Measurements from ENCODE around the gene DPP8.
"Not testable (repeated sequence)": the region's sequence is repeated elsewhere in the genome, so short reads cannot be mapped to it uniquely, and the experiment has no call there.

The DPP8 gene

GRCh38 chr15:65401611-65402240 is 115.8 kb downstream of the DPP8 start:
- in situ Hi-C loops (cut with HindIII; ENCODE audit: low sequenced_read_pairs): no loop called here
- DNase-seq (ENCODE audit: low read depth, low spot score): no peak
- no peak overlapping the region for H3K4me3 ChIP-seq (ENCODE audit: low read depth, low read length)
- no peak for TF ChIP-seq CTCF (IDR thresholded peaks at IDR 0.05; ENCODE audit: low read depth, low read length)

- no peak overlapping the region for H3K4me3 ChIP-seq (ENCODE audit: low read depth, low read length)
- TF ChIP-seq CTCF (IDR thresholded peaks at IDR 0.05; ENCODE audit: low read depth, low read length): peak; percentile 94
- peak; percentile 85 for DNase-seq (ENCODE audit: low read depth, low spot score)
- in situ Hi-C loops (cut with HindIII; ENCODE audit: low sequenced_read_pairs): no loop called here
Measured at GRCh38 chr15:65400760-65401610, 116.5 kb downstream of the DPP8 start.

- TF ChIP-seq CTCF (IDR thresholded peaks at IDR 0.05; ENCODE audit: low read depth, low read length): no peak
- in situ Hi-C loops (cut with HindIII; ENCODE audit: low sequenced_read_pairs): no loop called here
- no peak overlapping the region for H3K4me3 ChIP-seq (ENCODE audit: low read depth, low read length)
- no peak for DNase-seq (ENCODE audit: low read depth, low spot score)
Measured at GRCh38 chr15:65399997-65400396, 117.5 kb downstream of the DPP8 start.

- no peak for TF ChIP-seq CTCF (IDR thresholded peaks at IDR 0.05; ENCODE audit: low read depth, low read length)
- in situ Hi-C loops (cut with HindIII; ENCODE audit: low sequenced_read_pairs): no loop called here
- no peak for DNase-seq (ENCODE audit: low read depth, low spot score)
- H3K4me3 ChIP-seq (ENCODE audit: low read depth, low read length): no peak overlapping the region
Measured at GRCh38 chr15:65399001-65399706, 118.3 kb downstream of the DPP8 start.

- DNase-seq (ENCODE audit: low read depth, low spot score); H3K4me3 ChIP-seq (ENCODE audit: low read depth, low read length); in situ Hi-C loops (cut with HindIII; ENCODE audit: low sequenced_read_pairs): not testable (repeated sequence)
Measured at GRCh38 chr15:65398486-65398885, 119.0 kb downstream of the DPP8 start.

- no peak overlapping the region for H3K4me3 ChIP-seq (ENCODE audit: low read depth, low read length)
- no peak for DNase-seq (ENCODE audit: low read depth, low spot score)
- in situ Hi-C loops (cut with HindIII; ENCODE audit: low sequenced_read_pairs): no loop called here
- TF ChIP-seq CTCF (IDR thresholded peaks at IDR 0.05; ENCODE audit: low read depth, low read length): no peak
Measured at GRCh38 chr15:65396965-65397317, 120.5 kb downstream of the DPP8 start.

Data from astrocyte of the spinal cord (primary cell).